ENCODE results near the gene DRC1. TPM values are rescaled to one million over a fixed set of nuclear protein-coding genes. Genes with fewer than 3 reads are reported as not detected.
A peak's percentile ranks its signal among the peaks of the same experiment; 100 is the strongest.

The DRC1 gene
- total RNA-seq, 1 experiment from 2014 or later, result not detected

DNA sequence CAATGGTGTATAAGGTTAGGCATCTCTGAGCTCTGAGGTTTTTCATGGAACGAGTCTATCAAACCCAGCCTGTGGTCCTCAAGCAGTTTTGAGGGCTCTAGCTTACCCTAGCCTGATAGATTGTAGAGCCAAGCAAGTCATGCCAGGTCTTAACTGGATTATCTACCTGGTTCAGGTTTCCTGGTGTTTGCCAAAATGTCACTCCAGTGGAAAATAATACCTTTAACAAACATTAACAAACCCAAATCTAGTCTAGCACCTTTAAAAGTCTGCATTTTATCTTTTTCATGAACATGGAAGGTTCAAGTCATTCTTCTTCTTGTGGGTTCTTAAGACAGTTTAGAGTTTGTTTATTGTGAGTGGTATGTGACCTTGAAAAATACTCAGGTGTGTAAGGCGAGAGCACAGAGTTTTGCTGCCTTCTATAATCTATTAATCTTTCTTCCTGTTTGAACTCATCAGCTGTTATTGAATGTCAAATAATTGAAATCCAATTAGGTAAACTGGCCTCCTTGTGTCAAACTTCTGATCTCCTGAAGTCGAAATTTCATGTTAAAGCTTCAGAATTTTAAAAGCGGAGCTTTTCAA is 41.7 kb upstream of the DRC1 start:
- no peak overlapping the region for H2BK120ac ChIP-seq (ENCODE audit: low read depth, low read length, poor library complexity, severe bottlenecking)
- no peaks in the 10 kb centered on the region for H4K20me1 ChIP-seq (ENCODE audit: control insufficient read depth, insufficient read depth, insufficient read length)
- Mint-ChIP-seq H3K4me1 (peaks cover 21% of the 10 kb centered on the region in 2 experiments), H3K9me3 (no peaks in the 10 kb centered on the region), H3K36me3 (ENCODE audit: insufficient read depth in 1 of 3, low read depth in 3 of 3) (no peaks in the 10 kb centered on the region), H3K27ac (peak overlapping the region in 1 of 3 experiments; percentile 26; a peak in 2 of 7 replicates), H3K27me3 (ENCODE audit: low read depth) (no peaks in the 10 kb centered on the region), H3K4me3 (no peak overlapping the region)
- H2BK5ac ChIP-seq (ENCODE audit: insufficient read length, low read length), result no peak overlapping the region
- no peak overlapping the region for H2BK15ac ChIP-seq (ENCODE audit: low read depth, low read length)
- no peak overlapping the region for H4K5ac ChIP-seq (ENCODE audit: insufficient read length, low read depth, low read length)
- no peak overlapping the region for H3K18ac ChIP-seq (ENCODE audit: insufficient read length, low read depth, low read length)
- H3K23ac ChIP-seq (ENCODE audit: insufficient read length, low read depth, low read length), result no peak overlapping the region
- H3K4me1 ChIP-seq (ENCODE audit: insufficient read depth, low read length), result no peaks in the 10 kb centered on the region; the same call in 1 of the 2 replicates
- H3K56ac ChIP-seq (ENCODE audit: insufficient read length, low read depth, low read length), result no peak overlapping the region
- H3K27ac ChIP-seq (ENCODE audit: insufficient read length, low read depth, low read length), result no peak overlapping the region
- H3K14ac ChIP-seq (ENCODE audit: insufficient read depth, low read length), result no peak overlapping the region
- no peak overlapping the region for H2BK12ac ChIP-seq (ENCODE audit: insufficient read length, low read depth, low read length)
- peaks cover 13% of the 10 kb centered on the region for H3K79me1 ChIP-seq (ENCODE audit: insufficient read depth, low read depth, low read length, poor library complexity, severe bottlenecking)
- no peak overlapping the region for H3K4me2 ChIP-seq (ENCODE audit: insufficient read depth, insufficient read length, low read length)
- no peak overlapping the region for H2AFZ ChIP-seq (ENCODE audit: low read length)
- no CpG with 5 or more reads among the region's 4 CpGs for WGBS (ENCODE audit: extremely low coverage, insufficient read length, low lambda C conversion rate)
- no peak overlapping the region for H4K8ac ChIP-seq (replicated peaks; ENCODE audit: insufficient read length, low read depth, low read length)
- H2BK20ac ChIP-seq (ENCODE audit: low read depth, low read length, poor library complexity, severe bottlenecking), result no peak overlapping the region
- H3T11ph ChIP-seq (ENCODE audit: low read length), result no peak overlapping the region
- H3K9ac ChIP-seq (ENCODE audit: extremely low read depth, insufficient read length, low read length), result no peak overlapping the region
- H3K9me3 ChIP-seq (ENCODE audit: control insufficient read depth, low read depth, low read length), result no peaks in the 10 kb centered on the region
- H3K4ac ChIP-seq (ENCODE audit: low read depth, low read length), result no peak overlapping the region
- no peaks in the 10 kb centered on the region for H3K27me3 ChIP-seq (ENCODE audit: insufficient read depth, low read length)
- TF ChIP-seq CTCF (conservative IDR thresholded peaks at IDR 0.05), result no peak
- peaks cover 26% of the 10 kb centered on the region; the same call in 1 of the 2 replicates for H3K79me2 ChIP-seq (ENCODE audit: insufficient read depth, low read length)
- H3K23me2 ChIP-seq (ENCODE audit: insufficient read length, low read depth, low read length, poor library complexity, severe bottlenecking), result no peaks in the 10 kb centered on the region
- no peak overlapping the region for H2AK5ac ChIP-seq (ENCODE audit: insufficient read length, low read length)
- H4K91ac ChIP-seq (ENCODE audit: insufficient read length, low read depth, low read length), result no peak overlapping the region
- DNase-seq, result no peak
